SK-N-SH treated with all-trans-retinoic acid at 6 μM for 48 hours (cell line): ENCODE data around the gene SLX4IP.

ENCODE experiments used
- PATZ1 ChIP-seq: fragments of 250-450 bp; sonication (Bioruptor Pico); IDR thresholded peaks from 2 replicates; pipeline ENCODE4 v1.8.0; 2020; ENCODE audit warnings: mild to moderate bottlenecking, moderate library complexity, borderline replicate concordance
- TOX ChIP-seq: fragments of 250-450 bp; sonication (Bioruptor Pico); IDR thresholded peaks from 2 replicates; pipeline ENCODE4 v1.8.0; 2021; ENCODE audit warnings: mild to moderate bottlenecking, moderate library complexity, borderline replicate concordance
- ZNF8 ChIP-seq: fragments of 450-650 bp; formaldehyde crosslinking; IDR thresholded peaks from 2 replicates; pipeline ENCODE4 v1.5.0; 2020; ENCODE audit warnings: mild to moderate bottlenecking, moderate library complexity

- TF ChIP-seq TOX, result no peak
- no peak for TF ChIP-seq PATZ1 (CRISPR knock-in tag)
- TF ChIP-seq ZNF8, result no peak
Observed at GRCh38 chr20:10520528-10520927, 85.4 kb downstream of the SLX4IP start.
